Ovary (tissue), 3 donors: ENCODE results near the gene ZNF638.

Source experiments
- CTCF ChIP-seq, 3 donors: fragments of 450-650 bp in 2 of 3; fragments of 200-600 bp in 1 of 3; IDR thresholded peaks; one replicate each; pipeline versions ENCODE4 v1.5.1 to v1.8.0; 2016 to 2022; ENCODE audit warnings: antibody characterized with exemption in 3 of 3, mild to moderate bottlenecking in 1 of 3
- POLR2A ChIP-seq: fragments of 450-650 bp; IDR thresholded peaks from one replicate; pipeline ENCODE4 v1.6.1; 2017; ENCODE audit warnings: antibody characterized with exemption, mild to moderate bottlenecking, moderate library complexity
- donor health status: DM: no; HTN: no; CAD: no.

- TF ChIP-seq POLR2A (no peak), CTCF (IDR thresholded peaks at IDR 0.05) (no peak)
Measured at GRCh38 chr2:71372042-71372441, 40.5 kb downstream of the ZNF638 start.
